ENCODE results near the gene MX1. TPM values are rescaled to one million over a fixed set of nuclear protein-coding genes. Genes with fewer than 3 reads are reported as not detected.

The MX1 gene
- polyA plus RNA-seq, 3 donors = 8.4 to 9.7 (median 8.9) TPM

Other genes starting within 250 kb of the MX1 start
- 10 to 100 TPM; 18.9 to 26.3 (median 20.5) TPM for gene FAM3B, start 109.4 kb upstream of the MX1 start, polyA plus RNA-seq (ENCODE audit: insufficient read length in 3 of 3)
- gene MX2, start 64.2 kb upstream of the MX1 start, polyA plus RNA-seq (ENCODE audit: insufficient read length in 3 of 3) = 1 to 10 TPM in 1 of 3 donors, under 1 TPM in 2; 0.80 to 1.6 (median 0.87) TPM
- 10 to 100 TPM; 35.3 to 43.6 (median 36.1) TPM for gene TMPRSS2, start 81.9 kb downstream of the MX1 start, polyA plus RNA-seq (ENCODE audit: insufficient read length in 3 of 3)

All from right renal cortex interstitium (tissue), 3 donors.